AG09309 (cell line): Measurements from ENCODE around the gene COG5.

Experiments used
- DNase-seq: peaks from one replicate; pipeline ENCODE4 v3.0.0-alpha.2; 2010; ENCODE audit warnings: low read depth
- H3K4me3 ChIP-seq: 2 replicates; pipeline ENCODE4 v1.5.1; 2011; ENCODE audit warnings: mild to moderate bottlenecking, low read depth, low read length, moderate library complexity; ENCODE audit not compliant: control insufficient read depth
- CTCF ChIP-seq: IDR thresholded peaks from 2 replicates; pipeline ENCODE4 v1.5.1; 2011; ENCODE audit warnings: mild to moderate bottlenecking, low read depth, low read length, inconsistent platforms; ENCODE audit not compliant: insufficient read depth, control insufficient read depth; ENCODE audit errors: missing control alignments

The COG5 gene

GRCh38 chr7:107209565-107209964 is 354.2 kb downstream of the COG5 start:
- no peak overlapping the region for H3K4me3 ChIP-seq
- DNase-seq = no peak
- TF ChIP-seq CTCF = no peak

DNA sequence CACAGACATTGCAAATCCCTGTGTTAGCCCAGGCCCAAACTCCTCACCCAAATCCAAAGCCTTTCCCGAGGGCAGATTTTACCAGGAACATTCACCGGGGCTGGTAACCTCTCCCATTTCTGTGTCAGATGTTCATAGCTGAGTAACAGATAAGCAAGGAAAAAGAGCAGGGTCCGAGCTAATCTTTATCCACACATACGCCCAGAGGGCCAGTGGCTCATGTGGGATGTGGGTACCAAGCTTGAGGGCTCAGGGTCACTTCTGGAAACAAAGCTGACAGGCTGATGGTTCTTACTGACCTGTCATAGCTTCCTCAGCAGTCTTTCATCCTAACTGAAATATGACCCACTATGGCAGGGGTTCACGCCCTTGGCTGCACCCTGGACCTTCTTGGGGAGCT is 355.2 kb downstream of the COG5 start:
- TF ChIP-seq CTCF = no peak

DNA sequence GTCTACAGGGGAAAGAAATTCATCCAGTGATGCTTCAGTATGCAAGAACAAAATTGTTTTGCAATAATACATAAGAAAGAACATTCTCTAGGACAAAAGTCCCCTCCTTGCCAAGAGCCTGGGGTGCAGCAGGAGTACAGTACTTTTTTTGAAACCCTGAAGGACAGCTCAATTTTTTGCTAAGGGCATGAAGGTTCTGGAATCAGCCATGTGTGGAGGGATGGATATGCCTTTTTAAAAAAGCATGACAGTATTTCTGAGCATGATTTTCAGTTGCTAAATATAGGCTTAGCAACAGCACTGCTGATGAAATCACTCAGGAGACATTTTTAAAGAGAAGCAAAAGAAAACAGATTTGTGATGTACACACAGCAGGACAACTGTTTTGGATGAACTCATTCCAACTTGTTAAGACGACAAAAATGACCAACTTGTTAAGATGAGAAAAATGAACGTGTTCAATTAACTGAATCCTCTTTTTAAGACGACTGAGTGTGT is 355.6 kb downstream of the COG5 start:
- no peak overlapping the region for H3K4me3 ChIP-seq
- no peak for TF ChIP-seq CTCF
- no peak for DNase-seq

More for the DNA sequence above, 355.2 kb downstream of the COG5 start:
- H3K4me3 ChIP-seq = no peak overlapping the region
- DNase-seq = no peak

- TF ChIP-seq CTCF = no peak
- H3K4me3 ChIP-seq = no peak overlapping the region
- DNase-seq = no peak
Observed at GRCh38 chr7:107207459-107207858, 356.3 kb downstream of the COG5 start.

DNA sequence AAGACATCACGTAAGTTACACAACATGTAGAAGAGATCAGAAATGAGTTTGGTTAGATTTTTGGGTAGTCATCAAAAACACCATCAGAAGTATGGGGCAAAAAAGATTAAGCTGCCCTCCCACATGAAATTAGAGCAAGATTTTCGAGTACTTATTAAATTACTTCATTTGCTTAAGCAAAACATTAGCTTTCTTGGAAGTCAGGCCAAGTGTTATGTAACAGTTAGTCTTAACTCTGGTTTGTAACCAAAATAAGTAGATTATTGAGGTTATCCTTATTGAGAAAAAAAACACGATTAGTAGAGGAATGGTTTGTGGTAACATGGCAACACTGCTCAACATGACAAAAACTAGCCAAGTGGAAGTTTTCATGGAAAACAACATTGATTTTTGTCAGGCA is 357.0 kb downstream of the COG5 start:
- no peak overlapping the region for H3K4me3 ChIP-seq
- no peak for TF ChIP-seq CTCF
- DNase-seq = no peak

DNA sequence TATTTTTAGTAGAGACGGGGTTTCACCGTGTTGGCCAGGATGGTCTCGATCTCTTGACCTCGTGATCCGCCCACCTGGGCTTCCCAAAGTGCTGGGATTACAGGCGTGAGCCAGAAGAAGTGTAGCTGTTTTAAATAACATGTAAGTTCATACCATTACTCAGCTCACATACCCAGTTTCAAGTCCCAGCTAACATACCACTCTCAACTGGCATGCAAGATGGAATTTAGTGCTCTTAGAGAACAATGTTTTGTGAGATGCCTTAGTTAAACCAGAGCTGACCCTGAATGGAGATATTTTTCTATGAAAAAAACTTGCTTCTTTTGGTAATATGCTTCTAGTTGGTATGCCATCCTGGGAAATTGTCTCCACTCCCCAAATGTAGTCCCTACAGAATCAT is 357.6 kb downstream of the COG5 start:
- no peak for TF ChIP-seq CTCF
- no peak overlapping the region for H3K4me3 ChIP-seq
- DNase-seq = no peak

GRCh38 chr7:107203607-107204006 is 360.1 kb downstream of the COG5 start:
- no peak for DNase-seq
- no peak for TF ChIP-seq CTCF
- H3K4me3 ChIP-seq = no peak overlapping the region
